Activated T-cell treated with anti-CD3 and anti-CD28 coated beads for 4 hours (primary cell): Measurements from ENCODE around the gene INTS1.
"Not testable (repeated sequence)": the region's sequence is repeated elsewhere in the genome, so short reads cannot be mapped to it uniquely, and the experiment has no call there.

ENCODE experiments used
- DNase-seq: peaks from one replicate; pipeline ENCODE4 v3.0.0-alpha.2; 2020

Gene INTS1

DNA sequence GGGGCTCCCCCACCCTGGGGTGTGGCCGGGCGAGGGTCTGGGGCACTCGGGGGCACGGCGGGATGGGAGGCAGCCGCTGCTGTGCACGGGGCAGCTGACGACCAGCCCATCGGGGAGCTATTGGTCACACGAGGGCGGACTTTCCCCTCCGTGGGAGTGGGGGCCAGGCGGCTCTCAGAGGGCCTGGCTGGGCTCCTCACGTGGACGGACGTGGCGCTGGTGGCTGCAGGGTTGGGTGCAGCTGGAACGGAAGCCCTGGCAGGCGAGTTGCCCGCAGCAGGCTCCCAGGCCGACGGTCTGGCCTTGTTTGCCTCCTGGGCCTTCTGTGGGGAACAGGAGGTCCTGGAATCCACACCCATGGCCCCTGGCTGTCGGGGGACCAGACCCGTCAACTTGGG lies 59.3 kb downstream of the INTS1 start:
- no peak for DNase-seq

GRCh38 chr7:1444214-1444924 lies 59.8 kb downstream of the INTS1 start:
- DNase-seq: no peak

GRCh38 chr7:1443587-1444200 lies 60.5 kb downstream of the INTS1 start:
- not testable (repeated sequence) for DNase-seq

DNA sequence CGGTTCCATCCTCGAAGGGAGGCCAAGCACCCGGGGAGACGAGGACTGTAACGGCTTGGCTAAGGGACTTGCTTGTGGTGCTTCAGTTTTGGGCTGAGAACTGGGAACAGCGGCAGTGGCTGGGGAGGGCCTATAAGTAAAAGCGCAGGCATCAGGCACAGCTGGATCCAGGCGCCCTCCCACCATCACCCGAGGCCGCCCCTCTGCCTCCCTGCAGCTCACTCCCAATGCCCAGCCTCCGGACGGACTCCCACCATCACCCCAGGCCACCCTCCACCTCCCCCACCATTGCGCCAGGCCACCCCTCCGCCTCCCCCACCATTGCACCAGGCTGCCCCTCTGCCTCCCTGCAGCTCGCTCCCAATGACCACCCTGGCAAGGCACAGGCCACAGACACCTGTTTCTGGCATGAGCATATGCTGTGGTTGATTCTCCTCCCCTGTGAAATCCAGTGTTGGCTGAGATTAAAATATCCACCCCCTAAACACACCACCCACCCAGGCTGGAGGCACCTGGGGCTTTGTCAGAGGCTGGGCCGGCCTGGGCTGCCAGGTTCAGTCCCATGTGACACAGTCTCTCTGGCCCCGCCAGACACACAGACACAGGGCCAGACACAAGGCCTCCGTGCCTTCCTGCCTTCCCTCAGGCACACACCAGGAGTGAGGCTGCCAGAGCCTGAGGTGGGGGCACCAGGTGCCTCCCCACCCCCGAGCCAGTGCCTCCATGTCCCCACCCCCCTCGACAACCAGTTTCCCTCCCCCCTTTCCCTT lies 61.6 kb downstream of the INTS1 start:
- no peak for DNase-seq

DNA sequence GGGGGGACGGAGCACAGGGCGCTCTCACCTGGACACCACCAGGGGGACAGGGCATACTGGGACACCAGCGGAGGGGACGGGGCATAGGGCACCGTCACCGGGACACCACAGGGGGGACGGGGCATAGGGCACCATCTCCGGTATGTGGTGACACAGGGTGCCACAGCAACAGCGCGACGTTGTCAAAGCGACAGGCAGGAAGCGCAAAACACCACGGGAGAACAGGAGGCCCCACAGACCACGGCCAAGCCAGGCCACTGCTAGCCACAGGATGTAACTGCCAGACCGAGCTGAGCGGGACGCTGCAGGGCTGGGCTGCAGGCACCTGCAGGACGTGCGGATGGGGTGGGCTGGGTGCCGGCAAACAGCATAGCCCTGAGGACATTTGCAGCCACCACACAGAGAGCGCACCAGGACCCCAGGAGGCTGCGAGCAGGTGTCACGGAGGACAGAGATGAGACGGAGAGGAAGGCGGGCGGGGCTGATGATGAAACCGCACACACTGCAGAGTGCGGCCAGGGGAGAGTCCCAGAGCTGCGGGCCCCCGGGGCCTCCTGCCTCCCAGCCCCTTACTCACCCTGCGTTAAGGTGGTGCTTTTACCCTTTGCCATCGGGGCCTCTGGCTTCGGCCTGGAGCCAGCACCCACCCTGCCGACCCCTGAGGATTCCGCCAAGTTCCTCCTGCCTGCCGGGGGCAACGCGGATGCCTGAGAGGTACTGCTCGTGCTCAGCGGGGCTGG lies 62.4 kb downstream of the INTS1 start:
- no peak for DNase-seq

DNA sequence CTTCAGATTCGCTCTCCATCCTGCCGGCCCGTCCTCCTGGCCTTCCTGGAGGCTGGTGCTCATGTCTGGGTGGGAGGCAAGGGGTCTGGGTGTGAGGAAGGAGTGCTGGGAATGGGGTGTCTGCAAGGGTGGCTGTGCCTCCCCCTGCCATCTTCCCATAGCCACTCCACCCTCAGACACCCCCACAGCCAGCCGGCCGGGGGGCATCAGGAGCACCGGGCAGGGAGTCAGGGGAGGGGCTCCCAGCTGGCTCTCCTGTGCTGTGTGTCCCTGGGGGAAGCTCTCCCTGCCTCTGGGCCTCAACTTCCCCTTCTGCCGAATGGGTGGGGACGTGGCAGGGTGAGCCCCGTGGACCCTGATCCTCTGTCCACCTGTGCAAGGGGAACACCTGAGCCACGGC lies 63.6 kb downstream of the INTS1 start:
- no peak for DNase-seq

GRCh38 chr7:1439373-1440363 lies 64.5 kb downstream of the INTS1 start:
- no peak for DNase-seq

DNA sequence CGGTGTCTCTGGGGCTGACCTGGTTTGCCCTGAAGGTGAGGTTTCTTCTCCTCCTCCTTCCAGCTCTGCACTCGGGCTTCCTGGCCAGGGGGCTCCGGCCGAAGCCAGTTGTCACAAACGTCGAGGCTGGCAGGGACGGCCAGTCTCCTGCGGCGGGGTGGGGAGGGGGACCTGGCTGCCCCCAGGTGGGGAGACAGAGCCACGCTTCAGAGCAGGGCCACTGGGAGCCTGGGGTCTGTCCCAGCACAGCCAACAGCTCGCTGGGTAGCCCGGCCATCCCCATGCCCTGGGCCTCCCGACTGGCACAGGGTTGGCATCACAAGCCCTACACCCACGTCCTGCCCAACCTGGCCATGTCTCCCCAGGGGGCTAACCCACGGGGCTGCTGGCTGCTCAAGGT lies 65.4 kb downstream of the INTS1 start:
- DNase-seq: no peak

GRCh38 chr7:1438208-1438607 lies 66.0 kb downstream of the INTS1 start:
- no peak for DNase-seq

- DNase-seq: no peak
Observed at GRCh38 chr7:1437155-1437880, 66.9 kb downstream of the INTS1 start.

DNA sequence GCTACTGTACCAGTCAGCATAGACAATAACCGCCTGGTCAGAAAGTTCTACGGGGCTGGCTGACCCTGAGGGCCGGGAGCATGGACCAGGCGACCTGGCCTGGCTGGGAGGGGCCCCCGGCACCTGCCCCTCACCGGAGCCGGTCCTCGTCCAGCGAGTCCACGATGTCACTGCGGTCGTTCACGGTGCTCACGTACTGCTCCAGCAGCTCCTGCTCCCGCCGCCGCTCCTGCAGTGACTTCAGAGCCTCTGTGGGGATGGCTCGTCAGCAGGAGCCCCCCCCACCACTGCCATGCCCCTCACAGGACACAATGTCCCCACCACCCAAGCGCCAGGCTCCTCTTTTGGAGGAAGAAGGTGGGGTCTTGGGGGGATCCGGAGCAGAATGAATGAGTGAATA lies 67.6 kb downstream of the INTS1 start:
- DNase-seq: no peak

- no peak for DNase-seq
Observed at GRCh38 chr7:1434891-1435670, 69.1 kb downstream of the INTS1 start.

DNA sequence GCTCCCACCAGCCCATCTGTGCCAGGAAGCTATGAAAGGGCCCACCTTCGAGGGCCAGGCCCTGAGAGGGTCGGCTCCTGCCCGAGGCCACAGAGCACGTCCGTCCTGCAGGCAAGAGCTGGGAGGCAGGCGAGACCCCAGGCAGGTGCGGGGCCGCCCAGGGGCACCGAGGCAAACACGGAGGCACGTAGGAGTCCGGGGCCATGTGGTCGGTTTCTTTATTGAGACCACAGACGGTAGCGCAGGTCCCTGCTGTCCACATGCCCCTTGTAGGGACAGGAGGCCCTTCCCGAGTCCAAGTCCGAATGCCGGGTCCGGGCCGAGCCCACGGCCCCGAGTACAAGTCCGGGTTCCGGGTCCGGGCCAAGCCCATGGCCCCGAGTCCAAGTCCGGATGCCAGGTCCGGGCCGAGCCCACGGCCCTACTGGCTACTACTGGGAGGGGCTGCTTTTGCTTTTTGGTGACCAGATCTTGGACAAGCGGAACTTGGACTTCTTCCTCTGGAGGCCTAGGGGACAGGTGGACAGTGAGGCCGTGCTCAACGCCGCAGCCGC lies 69.9 kb downstream of the INTS1 start:
- no peak for DNase-seq

- DNase-seq: no peak
Observed at GRCh38 chr7:1433128-1433920, 70.9 kb downstream of the INTS1 start.

DNA sequence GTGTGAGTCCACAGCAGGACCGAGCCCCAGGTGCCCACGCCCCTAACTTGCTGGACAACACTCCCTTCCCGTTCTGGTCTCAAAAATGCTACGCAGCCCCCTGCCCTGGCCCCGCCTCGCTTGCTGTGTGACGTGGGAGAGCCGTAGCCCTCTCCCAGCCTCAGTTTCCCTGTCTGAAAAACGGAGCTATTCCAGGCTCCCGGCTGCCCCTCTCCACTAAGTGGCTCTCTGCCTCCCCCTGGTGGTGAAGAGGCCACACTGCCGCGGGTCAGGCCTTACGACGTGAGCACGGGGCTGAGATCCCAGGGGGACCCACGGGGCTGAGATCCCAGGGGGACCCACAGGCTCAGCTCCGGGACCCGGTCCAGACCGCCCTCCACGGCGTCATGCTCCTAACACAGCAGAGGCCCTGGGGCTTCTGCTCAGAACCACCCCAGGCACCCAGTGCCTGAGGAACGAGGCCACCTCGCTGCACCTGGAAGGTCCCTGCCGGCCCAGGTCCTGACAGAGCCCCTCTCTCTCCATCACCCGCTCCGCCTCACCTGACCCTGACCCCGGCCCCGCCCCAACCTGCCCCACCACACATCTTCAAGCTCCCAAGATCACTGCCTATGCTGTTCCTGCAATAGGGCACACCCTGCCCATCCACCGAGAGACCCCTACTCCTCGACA lies 71.6 kb downstream of the INTS1 start:
- DNase-seq: peak; percentile 82

GRCh38 chr7:1431634-1432380 lies 72.4 kb downstream of the INTS1 start:
- DNase-seq: no peak

GRCh38 chr7:1431226-1431625 lies 73.0 kb downstream of the INTS1 start:
- DNase-seq: no peak
